ENCODE results near the gene TRAIP. TPM values are rescaled to one million over a fixed set of nuclear protein-coding genes. Genes with fewer than 3 reads are reported as not detected.

Gene TRAIP
- total RNA-seq, 1 donor from 2014 or later: 2.0 TPM

DNA sequence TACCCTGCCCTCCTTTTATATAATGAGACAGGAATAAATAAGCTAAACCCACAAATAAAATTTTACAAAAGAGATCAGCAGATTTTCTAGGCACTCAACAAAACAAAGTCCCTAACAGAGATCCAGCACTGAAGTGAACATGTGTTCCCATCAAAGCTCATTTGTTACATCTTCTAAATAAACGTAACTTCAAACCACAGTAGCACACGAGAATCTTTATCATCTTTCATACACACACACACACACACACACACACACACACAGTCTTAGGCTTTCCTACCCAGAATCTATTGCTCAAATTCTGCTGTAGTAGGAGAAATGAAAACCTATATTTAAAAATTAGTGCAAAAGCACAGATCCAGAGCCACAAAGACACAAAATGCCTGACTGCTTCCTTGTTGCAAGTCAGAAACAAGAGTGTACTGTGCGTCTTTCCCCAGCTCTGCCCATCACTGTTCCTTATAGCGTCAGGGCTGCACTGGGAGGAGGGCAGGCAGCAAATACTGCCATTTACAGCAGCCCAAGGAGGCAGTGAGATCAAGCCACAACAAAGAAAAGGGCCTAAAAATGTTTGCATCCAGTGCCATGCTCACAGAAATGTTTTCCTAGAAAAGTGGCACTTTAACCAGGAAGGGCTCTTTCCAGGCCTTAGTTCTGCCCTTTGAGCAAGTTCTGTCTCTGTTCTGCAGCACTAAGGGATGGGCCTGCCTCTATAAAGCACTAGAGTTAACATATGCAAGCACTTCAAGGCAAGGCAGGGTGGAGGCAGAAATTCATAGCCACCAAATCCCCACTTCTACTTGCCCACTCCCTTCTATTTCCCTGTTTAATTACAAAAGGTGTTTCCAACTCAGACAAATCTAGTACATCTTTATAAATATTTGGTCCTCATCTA, 76.0 kb downstream of the TRAIP start:
- intact Hi-C loops (cut with DNase I): no loop called here
- no peak for DNase-seq (ENCODE audit: low spot score)

DNA sequence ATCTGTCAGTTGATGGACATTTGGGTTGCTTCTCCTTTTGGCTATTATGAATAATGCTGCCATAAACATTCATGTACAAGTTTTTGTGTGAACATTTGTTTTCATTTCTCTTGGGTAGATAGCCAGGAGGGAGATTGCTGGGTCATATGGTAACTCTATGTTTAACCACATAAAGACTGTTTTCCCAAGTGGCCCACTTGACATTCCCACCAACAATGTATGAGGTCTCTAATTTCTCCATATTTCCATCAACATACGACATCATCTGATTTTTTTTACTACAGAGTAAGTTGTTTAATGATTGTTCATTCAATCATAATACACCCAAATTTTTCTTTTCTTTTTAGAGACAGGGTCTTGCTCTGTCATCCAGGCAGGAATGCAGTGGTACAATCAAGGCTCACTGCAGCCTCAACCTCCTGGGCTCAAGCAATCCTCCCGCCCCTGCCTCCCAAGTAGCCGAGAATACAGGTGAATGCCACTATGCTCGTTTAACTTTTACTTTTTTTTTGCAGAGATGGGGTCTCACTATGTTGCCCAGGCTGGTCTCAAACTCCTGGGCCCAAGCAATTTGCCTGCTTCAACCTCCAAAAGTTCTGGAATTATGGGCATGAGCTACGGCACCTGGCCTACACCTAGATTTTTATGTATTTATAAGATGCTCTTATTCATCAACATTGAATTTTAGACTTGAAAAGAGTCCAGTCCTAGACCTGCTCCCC, 76.8 kb downstream of the TRAIP start:
- no peak for DNase-seq (ENCODE audit: low spot score)
- intact Hi-C loops (cut with DNase I): no loop called here

Small RNA genes lying within 50 kb of the gene (microRNA-seq; reads per million reads assigned to microRNA genes)
- gene MIR5193: not detected

Other genes starting within 250 kb of the TRAIP start
- 81.4 TPM for gene APEH, start 182.2 kb downstream of the TRAIP start, total RNA-seq
- 6.4 TPM for gene MST1, start 167.1 kb downstream of the TRAIP start, total RNA-seq
- 59.4 TPM for gene RNF123, start 167.0 kb downstream of the TRAIP start, total RNA-seq
- gene AMIGO3, start 136.9 kb downstream of the TRAIP start, total RNA-seq: 0.35 TPM
- gene GMPPB, start 132.6 kb downstream of the TRAIP start, total RNA-seq: 19.5 TPM
- gene IP6K1, start 70.0 kb downstream of the TRAIP start, total RNA-seq: 19.7 TPM
- gene CDHR4, start 56.7 kb downstream of the TRAIP start, total RNA-seq: not detected
- gene INKA1, start 53.3 kb downstream of the TRAIP start, total RNA-seq: 1.9 TPM
- gene UBA7, start 42.6 kb downstream of the TRAIP start, total RNA-seq: 20.0 TPM
- not detected for gene CAMKV, start 13.3 kb upstream of the TRAIP start, total RNA-seq
- 1.2 TPM for gene MST1R, start 47.3 kb upstream of the TRAIP start, total RNA-seq
- 9.4 TPM for gene MON1A, start 73.2 kb upstream of the TRAIP start, total RNA-seq
- gene RBM6, start 83.6 kb upstream of the TRAIP start, total RNA-seq: 37.9 TPM
- gene RBM5, start 232.4 kb upstream of the TRAIP start, total RNA-seq: 85.3 TPM